Mononuclear cell (primary cell): ENCODE measurements around the gene GJA4. TPM values are rescaled to one million over a fixed set of nuclear protein-coding genes. Genes with fewer than 3 reads are reported as not detected.
"Not testable (repeated sequence)": the region's sequence is repeated elsewhere in the genome, so short reads cannot be mapped to it uniquely, and the experiment has no call there.

Experiments used
- H3K27me3 ChIP-seq: 2 replicates; pipeline ENCODE4 v1.6.0; 2011; ENCODE audit warnings: low read length, control low read depth; ENCODE audit not compliant: insufficient read depth
- H3K4me1 ChIP-seq: 2 replicates; pipeline ENCODE4 v1.5.1; 2011; ENCODE audit warnings: mild to moderate bottlenecking, low read length, control low read depth; ENCODE audit not compliant: insufficient read depth
- H3K4me3 ChIP-seq: 2 replicates; pipeline ENCODE4 v1.5.1; 2011; ENCODE audit warnings: mild to moderate bottlenecking, low read length, moderate library complexity
- H3K9me3 ChIP-seq: 2 replicates; pipeline ENCODE4 v1.5.1; 2011; ENCODE audit warnings: low read depth, mild to moderate bottlenecking, control low read depth, low read length
- total RNA-seq: library from RNA; depleted of rRNA; stranded (reverse); fragments of >200 nt; gene quantifications from one replicate; pipeline ENCODE4 v1.2.3, GENCODE V29; 2012

GJA4 gene
- total RNA-seq, 1 donor: 0.10 TPM

GRCh38 chr1:34759503-34760357, 33.1 kb upstream of the GJA4 start, which contains the start of gene GJB4:
GJB4 (plus strand) TSS chr1:34759740; CDS start chr1:34761255, 1,515 bp downstream.
- Histone ChIP-seq H3K4me1 (no peaks in the 10 kb centered on the region), H3K27me3 (no peaks in the 10 kb centered on the region), H3K9me3 (no peaks in the 10 kb centered on the region), H3K4me3 (no peak within 1 kb of the TSS)

- Histone ChIP-seq H3K9me3 (no peaks in the 10 kb centered on the region), H3K27me3 (no peaks in the 10 kb centered on the region), H3K4me1 (no peaks in the 10 kb centered on the region), H3K4me3 (no peak overlapping the region)
Measured at GRCh38 chr1:34761176-34761761, 31.5 kb upstream of the GJA4 start.

- H3K9me3 ChIP-seq: no peaks in the 10 kb centered on the region
- no peak overlapping the region for H3K4me3 ChIP-seq
- no peaks in the 10 kb centered on the region for H3K27me3 ChIP-seq
- no peaks in the 10 kb centered on the region for H3K4me1 ChIP-seq
Measured at GRCh38 chr1:34761776-34762307, 31.0 kb upstream of the GJA4 start.

GRCh38 chr1:34762474-34763141, 30.2 kb upstream of the GJA4 start:
- Histone ChIP-seq H3K4me3 (no peak overlapping the region), H3K27me3 (no peaks in the 10 kb centered on the region), H3K9me3 (no peaks in the 10 kb centered on the region), H3K4me1 (no peaks in the 10 kb centered on the region)

- Histone ChIP-seq H3K4me1 (no peaks in the 10 kb centered on the region), H3K9me3 (no peaks in the 10 kb centered on the region), H3K27me3 (no peaks in the 10 kb centered on the region), H3K4me3 (no peak overlapping the region)
Measured at GRCh38 chr1:34763142-34763781, 29.5 kb upstream of the GJA4 start.

GRCh38 chr1:34768856-34769255, 23.9 kb upstream of the GJA4 start:
- H3K9me3 ChIP-seq: no peaks in the 10 kb centered on the region
- no peak overlapping the region for H3K4me3 ChIP-seq
- H3K4me1 ChIP-seq: no peaks in the 10 kb centered on the region
- H3K27me3 ChIP-seq: no peaks in the 10 kb centered on the region

GRCh38 chr1:34770891-34771504, 21.8 kb upstream of the GJA4 start:
- no peak overlapping the region for H3K4me3 ChIP-seq
- no peaks in the 10 kb centered on the region for H3K9me3 ChIP-seq
- no peaks in the 10 kb centered on the region for H3K4me1 ChIP-seq
- H3K27me3 ChIP-seq: no peaks in the 10 kb centered on the region

- no peak overlapping the region for H3K4me3 ChIP-seq
- no peaks in the 10 kb centered on the region for H3K27me3 ChIP-seq
- no peaks in the 10 kb centered on the region for H3K4me1 ChIP-seq
- H3K9me3 ChIP-seq: no peaks in the 10 kb centered on the region
Measured at GRCh38 chr1:34771573-34772371, 21.0 kb upstream of the GJA4 start.

- not testable (repeated sequence) for H3K27me3 ChIP-seq, H3K9me3 ChIP-seq, H3K4me1 ChIP-seq, H3K4me3 ChIP-seq
Measured at GRCh38 chr1:34773114-34773513, 19.7 kb upstream of the GJA4 start.

GRCh38 chr1:34774957-34775356, 17.8 kb upstream of the GJA4 start:
- H3K4me1 ChIP-seq: no peaks in the 10 kb centered on the region
- H3K27me3 ChIP-seq: peaks cover 11% of the 10 kb centered on the region
- H3K9me3 ChIP-seq: no peaks in the 10 kb centered on the region
- H3K4me3 ChIP-seq: no peak overlapping the region

- no peaks in the 10 kb centered on the region for H3K9me3 ChIP-seq
Measured at GRCh38 chr1:34776911-34777310, 15.9 kb upstream of the GJA4 start.

GRCh38 chr1:34777519-34778321, 15.1 kb upstream of the GJA4 start:
- H3K27me3 ChIP-seq: peaks cover 36% of the 10 kb centered on the region

More at GRCh38 chr1:34776911-34777310, 15.9 kb upstream of the GJA4 start:
- Histone ChIP-seq H3K4me1 (peaks cover 5% of the 10 kb centered on the region), H3K4me3 (no peak overlapping the region), H3K27me3 (peaks cover 28% of the 10 kb centered on the region)

GRCh38 chr1:34778381-34778780, 14.4 kb upstream of the GJA4 start:
- Histone ChIP-seq H3K4me1 (peaks cover 5% of the 10 kb centered on the region), H3K9me3 (no peaks in the 10 kb centered on the region), H3K4me3 (no peak overlapping the region), H3K27me3 (peaks cover 41% of the 10 kb centered on the region)

More at GRCh38 chr1:34777519-34778321, 15.1 kb upstream of the GJA4 start:
- no peaks in the 10 kb centered on the region for H3K9me3 ChIP-seq
- H3K4me3 ChIP-seq: no peak overlapping the region
- H3K4me1 ChIP-seq: peaks cover 5% of the 10 kb centered on the region
